Keratinocyte (primary cell): ENCODE data around the gene AGBL3. TPM values are rescaled to one million over a fixed set of nuclear protein-coding genes. Genes with fewer than 3 reads are reported as not detected.

Experiments used
- DNase-seq: peaks from one replicate; pipeline ENCODE4 v3.0.0-alpha.2; 2011; ENCODE audit warnings: low read depth, missing footprints, low spot score
- FAIRE-seq: peaks from 2 replicates; lab custom pipeline; 2011; peaks lifted over from hg19 to GRCh38; lab: Jason Lieb, UNC
- H2AFZ ChIP-seq: 2 replicates; pipeline ENCODE4 v1.6.0; 2012; ENCODE audit warnings: low read length, control low read depth, inconsistent platforms; ENCODE audit not compliant: control insufficient read depth
- H3K27ac ChIP-seq: 2 replicates; pipeline ENCODE4 v1.5.1; 2011; ENCODE audit warnings: low read length; ENCODE audit not compliant: control insufficient read depth, insufficient read depth
- H3K27me3 ChIP-seq: 3 replicates; pipeline ENCODE4 v1.6.0; 2011; ENCODE audit warnings: low read length; ENCODE audit not compliant: control insufficient read depth, insufficient read depth; ENCODE audit errors: extremely low read depth
- H3K36me3 ChIP-seq, 2 experiments: 2 replicates in 1 of 2; 3 replicates in 1 of 2; pipeline ENCODE4 v1.5.1; 2011; ENCODE audit warnings: low read length in 2 of 2, mild to moderate bottlenecking in 1 of 2; ENCODE audit not compliant: control insufficient read depth in 2 of 2, insufficient read depth in 2 of 2; ENCODE audit errors: extremely low read depth in 1 of 2
- H3K4me1 ChIP-seq: 3 replicates; pipeline ENCODE4 v1.5.1; 2011; ENCODE audit warnings: low read length; ENCODE audit not compliant: control insufficient read depth, insufficient read depth; ENCODE audit errors: extremely low read depth
- H3K4me2 ChIP-seq: 3 replicates; pipeline ENCODE4 v1.6.0; 2011; ENCODE audit warnings: low read depth, low read length; ENCODE audit not compliant: control insufficient read depth, insufficient read depth; ENCODE audit errors: extremely low read depth
- H3K4me3 ChIP-seq, 3 experiments: fragments of 200-600 bp in 1 of 3; sonication (generic) in 1 of 3; 2 replicates in 2 of 3; 3 replicates in 1 of 3; pipeline ENCODE4 v1.5.1; 2011 to 2016; ENCODE audit warnings: low read length in 3 of 3, mild to moderate bottlenecking in 3 of 3, control low read depth in 2 of 3, inconsistent platforms in 1 of 3, low read depth in 1 of 3, mixed read lengths in 1 of 3, mixed run types in 1 of 3, moderate library complexity in 1 of 3; ENCODE audit not compliant: control insufficient read depth in 2 of 3, insufficient read depth in 2 of 3; ENCODE audit errors: extremely low read depth in 1 of 3
- H3K79me2 ChIP-seq: 2 replicates; pipeline ENCODE4 v1.6.0; 2012; ENCODE audit warnings: low read length; ENCODE audit not compliant: control insufficient read depth, insufficient read depth
- H3K9ac ChIP-seq: 3 replicates; pipeline ENCODE4 v1.6.0; 2011; ENCODE audit warnings: low read length; ENCODE audit not compliant: control insufficient read depth, insufficient read depth; ENCODE audit errors: extremely low read depth
- H3K9me1 ChIP-seq: 3 replicates; pipeline ENCODE4 v1.6.0; 2011; ENCODE audit warnings: low read length; ENCODE audit not compliant: control insufficient read depth, insufficient read depth; ENCODE audit errors: extremely low read depth
- H3K9me3 ChIP-seq: 2 replicates; pipeline ENCODE4 v1.5.1; 2012; ENCODE audit warnings: low read depth, low read length; ENCODE audit not compliant: control insufficient read depth
- H4K20me1 ChIP-seq: 3 replicates; pipeline ENCODE4 v1.6.0; 2011; ENCODE audit warnings: low read length; ENCODE audit not compliant: control insufficient read depth, insufficient read depth; ENCODE audit errors: extremely low read depth
- EZH2 ChIP-seq: IDR thresholded peaks from one replicate; pipeline ENCODE4 v1.6.1; 2012; ENCODE audit warnings: inconsistent platforms, mild to moderate bottlenecking, low read length, moderate library complexity
- dilution Hi-C: fragments of 300-500 bp; cut with MboI; formaldehyde crosslinking; loops from one replicate; pipeline ENCODE4 v1.7.0; 2020; ENCODE audit warnings: low sequenced_read_pairs; ENCODE audit not compliant: extremely low pct_ligation_motif_present
- polyA plus RNA-seq, 5 experiments: library from polyadenylated mRNA; depleted of rRNA in 3 of 5; stranded (reverse) in 3 of 5; stranded (forward) in 1 of 5; unstranded in 1 of 5; fragments of >200 nt; gene quantifications; 1 replicate in 1 of 5; 2 replicates in 3 of 5; 3 replicates in 1 of 5; pipeline versions ENCODE4 v1.2.1 to v1.2.3, GENCODE V29; 2011 to 2012; ENCODE audit warnings: missing spikeins in 2 of 5, low read depth in 1 of 5, low replicate concordance in 1 of 5
- TF ChIP-seq, protein P1 (sequence below), 3 experiments: IDR thresholded peaks in 1 of 3; conservative IDR thresholded peaks in 1 of 3; optimal IDR thresholded peaks in 1 of 3; 2 replicates in 2 of 3; 3 replicates in 1 of 3; pipeline versions ENCODE3 to v1.5.1; 2011; ENCODE audit warnings: low read length in 3 of 3, mild to moderate bottlenecking in 3 of 3, moderate library complexity in 2 of 3, control low read depth in 1 of 3, inconsistent platforms in 1 of 3; ENCODE audit not compliant: insufficient read depth in 2 of 3; ENCODE audit errors: extremely low read depth in 1 of 3

AGBL3 gene
- polyA plus RNA-seq, 1 donor (not counting 4 experiments of a cell fraction or from before 2014, with no cell fraction given) = 0.97 TPM

DNA sequence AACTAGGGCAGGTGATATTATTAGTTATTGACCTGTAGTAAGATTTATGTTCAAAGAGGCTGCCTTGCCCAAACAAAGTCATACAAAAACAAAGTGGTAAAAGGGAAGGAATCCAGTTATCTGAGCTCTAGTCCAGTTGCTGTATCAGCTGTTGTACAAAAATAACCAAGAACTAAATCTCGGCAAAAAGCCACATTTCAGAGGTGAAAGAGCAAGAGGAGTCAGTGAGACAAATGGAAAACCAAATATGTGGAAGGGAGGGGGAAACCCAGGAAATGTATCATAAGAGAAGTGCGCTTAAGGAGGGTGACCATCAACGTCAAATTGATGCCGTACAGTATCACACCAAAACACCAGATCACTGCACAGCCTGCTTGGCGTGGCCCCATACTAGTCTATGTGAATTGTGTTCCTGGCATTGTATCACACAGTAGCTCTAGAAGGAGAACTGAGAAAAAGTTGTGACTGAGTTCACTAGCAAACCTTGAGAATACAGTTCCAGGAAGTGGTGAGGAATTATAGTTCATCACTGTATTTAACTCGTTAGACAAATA, 6.4 kb downstream of the AGBL3 start:
- Histone ChIP-seq H3K4me1 (peaks cover under 1% of the 10 kb centered on the region), H3K4me3 (no peak overlapping the region), H2AFZ (no peak overlapping the region), H3K4me2 (no peak overlapping the region), H4K20me1 (no peaks in the 10 kb centered on the region), H3K79me2 (no peaks in the 10 kb centered on the region), H3K27me3 (no peaks in the 10 kb centered on the region), H3K36me3 (no peaks in the 10 kb centered on the region), H3K9me1 (peaks cover 3% of the 10 kb centered on the region), H3K9ac (no peak overlapping the region), H3K27ac (no peak overlapping the region), H3K9me3 (no peaks in the 10 kb centered on the region)
- FAIRE-seq = no peak
- dilution Hi-C loops = loop anchor here (25.0 kb wide), 1 partner anchor 170 kb away; the partner anchor contains the start of gene CYREN
- DNase-seq = no peak
- TF ChIP-seq, protein P1, sequence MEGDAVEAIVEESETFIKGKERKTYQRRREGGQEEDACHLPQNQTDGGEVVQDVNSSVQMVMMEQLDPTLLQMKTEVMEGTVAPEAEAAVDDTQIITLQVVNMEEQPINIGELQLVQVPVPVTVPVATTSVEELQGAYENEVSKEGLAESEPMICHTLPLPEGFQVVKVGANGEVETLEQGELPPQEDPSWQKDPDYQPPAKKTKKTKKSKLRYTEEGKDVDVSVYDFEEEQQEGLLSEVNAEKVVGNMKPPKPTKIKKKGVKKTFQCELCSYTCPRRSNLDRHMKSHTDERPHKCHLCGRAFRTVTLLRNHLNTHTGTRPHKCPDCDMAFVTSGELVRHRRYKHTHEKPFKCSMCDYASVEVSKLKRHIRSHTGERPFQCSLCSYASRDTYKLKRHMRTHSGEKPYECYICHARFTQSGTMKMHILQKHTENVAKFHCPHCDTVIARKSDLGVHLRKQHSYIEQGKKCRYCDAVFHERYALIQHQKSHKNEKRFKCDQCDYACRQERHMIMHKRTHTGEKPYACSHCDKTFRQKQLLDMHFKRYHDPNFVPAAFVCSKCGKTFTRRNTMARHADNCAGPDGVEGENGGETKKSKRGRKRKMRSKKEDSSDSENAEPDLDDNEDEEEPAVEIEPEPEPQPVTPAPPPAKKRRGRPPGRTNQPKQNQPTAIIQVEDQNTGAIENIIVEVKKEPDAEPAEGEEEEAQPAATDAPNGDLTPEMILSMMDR (optimal IDR thresholded peaks at IDR 0.05 in 1 of 3, IDR thresholded peaks at IDR 0.05 in 1 of 3, conservative IDR thresholded peaks at IDR 0.05 in 1 of 3; ENCODE audit: extremely low read depth in 1 of 3, insufficient read depth in 2 of 3, low read length in 3 of 3) = no peak
- no peak for TF ChIP-seq EZH2

DNA sequence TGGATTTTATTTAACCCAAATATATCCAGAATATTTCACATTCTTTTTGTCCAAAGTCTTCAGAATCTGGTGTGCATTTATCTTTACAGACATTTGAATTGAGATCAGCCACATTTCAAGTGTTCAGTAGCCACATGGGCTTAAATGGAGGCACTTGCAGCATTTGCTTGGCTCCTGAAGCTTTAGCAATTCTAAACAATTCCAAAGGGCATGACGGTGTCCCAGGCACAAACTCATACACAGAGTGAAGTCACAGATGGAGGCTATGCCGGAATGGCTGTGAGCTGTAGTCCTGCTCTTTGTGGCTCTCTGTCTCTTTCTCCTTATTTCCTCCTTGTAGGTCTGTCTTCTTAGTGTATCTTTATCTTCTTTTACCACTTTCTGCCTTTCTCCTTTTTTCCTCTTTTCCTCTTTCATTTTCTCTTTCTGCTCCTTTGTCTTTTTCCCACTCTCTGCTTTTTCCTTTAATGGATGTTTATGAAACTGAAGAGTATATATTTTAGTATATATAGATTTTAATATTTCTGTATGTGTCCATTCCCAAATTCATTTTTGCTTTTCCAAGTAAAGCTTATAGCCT, 7.7 kb downstream of the AGBL3 start:
- Histone ChIP-seq H3K4me2 (no peak overlapping the region), H4K20me1 (no peaks in the 10 kb centered on the region), H3K9me1 (peaks cover 3% of the 10 kb centered on the region), H3K9me3 (no peaks in the 10 kb centered on the region), H3K4me3 (no peak overlapping the region), H3K27me3 (no peaks in the 10 kb centered on the region), H2AFZ (no peak overlapping the region), H3K4me1 (no peaks in the 10 kb centered on the region), H3K79me2 (no peaks in the 10 kb centered on the region), H3K9ac (no peak overlapping the region), H3K36me3 (no peaks in the 10 kb centered on the region), H3K27ac (no peak overlapping the region)
- TF ChIP-seq, protein P1 (optimal IDR thresholded peaks at IDR 0.05 in 1 of 3, IDR thresholded peaks at IDR 0.05 in 1 of 3, conservative IDR thresholded peaks at IDR 0.05 in 1 of 3; ENCODE audit: extremely low read depth in 1 of 3, insufficient read depth in 2 of 3, low read length in 3 of 3) = no peak
- TF ChIP-seq EZH2 = no peak
- DNase-seq (no peak), FAIRE-seq (no peak)
- dilution Hi-C loops = loop anchor here (25.0 kb wide), 1 partner anchor 168 kb away; the partner anchor contains the start of gene CYREN
